WTC11 (cell line): ENCODE results near the gene SERPIND1. TPM values are rescaled to one million over a fixed set of nuclear protein-coding genes. Genes with fewer than 3 reads are reported as not detected.

Source experiments
- ATAC-seq: fragments of 200-7000 bp; cut with Tn5 transposase; 2 replicates; pipeline ENCODE4 v1.10.0; 2021; ENCODE audit warnings: mild to moderate bottlenecking, moderate library complexity
- CTCF ChIA-PET: fragments of 300-600 bp; sonication (Branson Sonifier 250); formaldehyde crosslinking; loops from one replicate; lab custom pipeline; 2021; ENCODE audit warnings: antibody characterized with exemption; lab: Charles Lee
- POLR2A ChIA-PET: fragments of 350-600 bp; sonication (Branson Sonifier 250); formaldehyde crosslinking; loops from one replicate; lab custom pipeline; 2021; ENCODE audit warnings: antibody characterized with exemption; lab: Charles Lee
- DNase-seq: peaks from one replicate; pipeline ENCODE4 v3.0.0; 2021; ENCODE audit warnings: low spot score
- H3K27ac Mint-ChIP-seq: 2 replicates; pipeline ENCODE4 v1.8.0; 2021; ENCODE audit warnings: mixed read lengths
- H3K27me3 Mint-ChIP-seq: 2 replicates; pipeline ENCODE4 v1.8.0; 2021; ENCODE audit warnings: low read depth, mild to moderate bottlenecking, moderate library complexity, mixed read lengths
- H3K36me3 Mint-ChIP-seq: 2 replicates; pipeline ENCODE4 v1.8.0; 2021; ENCODE audit warnings: mixed read lengths
- H3K4me1 Mint-ChIP-seq: 2 replicates; pipeline ENCODE4 v1.8.0; 2022; ENCODE audit warnings: mixed read lengths
- H3K4me3 Mint-ChIP-seq: 2 replicates; pipeline ENCODE4 v1.8.0; 2021; ENCODE audit warnings: mild to moderate bottlenecking, moderate library complexity, mixed read lengths
- H3K9me3 Mint-ChIP-seq: 2 replicates; pipeline ENCODE4 v1.8.0; 2021; ENCODE audit warnings: mixed read lengths
- ATF3 ChIP-seq: sonication (generic); formaldehyde crosslinking; conservative IDR thresholded peaks from 2 replicates; pipeline ENCODE4 v1.8.1; 2022; ENCODE audit warnings: mild to moderate bottlenecking, missing genetic modification reagents
- CTCF ChIP-seq: fragments of 200-600 bp; IDR thresholded peaks from 2 replicates; pipeline ENCODE4 v1.8.0; 2022; ENCODE audit warnings: antibody characterized with exemption
- EMX1 ChIP-seq: fragments of 250-450 bp; sonication (Bioruptor Pico); IDR thresholded peaks from 2 replicates; pipeline ENCODE4 v1.8.0; 2021; ENCODE audit warnings: mild to moderate bottlenecking
- ETV6 ChIP-seq: sonication (generic); formaldehyde crosslinking; IDR thresholded peaks from 2 replicates; pipeline ENCODE4 v1.8.1; 2022; ENCODE audit warnings: mild to moderate bottlenecking, missing genetic modification reagents
- GABPB1 ChIP-seq: sonication (generic); formaldehyde crosslinking; IDR thresholded peaks from 2 replicates; pipeline ENCODE4 v1.8.1; 2023; ENCODE audit warnings: mild to moderate bottlenecking, missing genetic modification reagents
- IRF2 ChIP-seq: sonication (generic); formaldehyde crosslinking; IDR thresholded peaks from 2 replicates; pipeline ENCODE4 v1.8.0; 2022; ENCODE audit warnings: low read depth, missing genetic modification reagents, borderline replicate concordance
- MXD4 ChIP-seq: fragments of 250-450 bp; sonication (Bioruptor Pico); IDR thresholded peaks from 2 replicates; pipeline ENCODE4 v1.8.0; 2021; ENCODE audit warnings: mild to moderate bottlenecking, moderate library complexity, borderline replicate concordance
- NFATC4 ChIP-seq: fragments of 250-450 bp; sonication (Bioruptor Pico); IDR thresholded peaks from 2 replicates; pipeline ENCODE4 v1.9.0; 2021; ENCODE audit warnings: mild to moderate bottlenecking
- PRRX2 ChIP-seq: fragments of 250-450 bp; sonication (Bioruptor Pico); IDR thresholded peaks from 2 replicates; pipeline ENCODE4 v1.8.0; 2021; ENCODE audit warnings: mild to moderate bottlenecking
- SMAD3 ChIP-seq: sonication (generic); formaldehyde crosslinking; IDR thresholded peaks from 2 replicates; pipeline ENCODE4 v1.8.0; 2022; ENCODE audit warnings: missing genetic modification reagents, mild to moderate bottlenecking, borderline replicate concordance
- SMAD4 ChIP-seq: sonication (generic); formaldehyde crosslinking; IDR thresholded peaks from 2 replicates; pipeline ENCODE4 v1.8.0; 2022; ENCODE audit warnings: mild to moderate bottlenecking, missing genetic modification reagents
- STAT6 ChIP-seq: sonication (generic); formaldehyde crosslinking; conservative IDR thresholded peaks from 2 replicates; pipeline ENCODE4 v1.8.1; 2023; ENCODE audit warnings: mild to moderate bottlenecking, low read depth, missing genetic modification reagents, moderate library complexity
- TEAD4 ChIP-seq: sonication (generic); formaldehyde crosslinking; IDR thresholded peaks from 2 replicates; pipeline ENCODE4 v1.8.0; 2022; ENCODE audit warnings: mild to moderate bottlenecking, missing genetic modification reagents
- ZNF232 ChIP-seq: sonication (generic); formaldehyde crosslinking; IDR thresholded peaks from 2 replicates; pipeline ENCODE4 v1.8.0; 2022; ENCODE audit warnings: mild to moderate bottlenecking, missing genetic modification reagents
- ZNF396 ChIP-seq: fragments of 250-450 bp; sonication (Bioruptor Pico); IDR thresholded peaks from 2 replicates; pipeline ENCODE4 v1.8.0; 2021; ENCODE audit warnings: mild to moderate bottlenecking, moderate library complexity, borderline replicate concordance
- total RNA-seq: library from RNA; stranded (reverse); gene quantifications from 3 replicates; pipeline ENCODE4 v1.2.3, GENCODE V29; 2021

Gene SERPIND1
- total RNA-seq, 1 experiment from 2014 or later: 0.22 TPM

GRCh38 chr22:20751185-20751851 is 22.6 kb upstream of the SERPIND1 start:
- no peak overlapping the region; the same call in 1 of the 2 replicates for H3K27ac Mint-ChIP-seq
- H3K4me1 Mint-ChIP-seq: no peaks in the 10 kb centered on the region
- H3K9me3 Mint-ChIP-seq: no peaks in the 10 kb centered on the region
- DNase-seq: peak; percentile 70
- ATAC-seq: peak; percentile 77
- TF ChIP-seq CTCF (0 out of 2 replicates have a peak, but pooled peaks have one; percentile 22), TEAD4 (CRISPR knock-in tag) (no peak), MXD4 (CRISPR knock-in tag) (no peak), NFATC4 (CRISPR knock-in tag) (no peak), STAT6 (CRISPR knock-in tag) (no peak), PRRX2 (CRISPR knock-in tag) (no peak)
- H3K36me3 Mint-ChIP-seq: peaks cover 7% of the 10 kb centered on the region
- POLR2A ChIA-PET: interaction anchor here (0.6 kb wide), 1 partner anchor 59 kb away, joined by 3 read pairs; no protein-coding TSS in a partner anchor
- H3K4me3 Mint-ChIP-seq: no peak overlapping the region
- no peaks in the 10 kb centered on the region for H3K27me3 Mint-ChIP-seq
- CTCF ChIA-PET: interaction anchor here (0.6 to 2.8 kb wide), 7 partner anchors 9 to 267 kb away, joined by 3 to 14 read pairs (median 4); partner anchors contain the start of gene SERPIND1

- ChIA-PET CTCF (interaction anchor here (0.8 kb wide), 1 partner anchor 32 kb away, joined by 3 read pairs; no protein-coding TSS in a partner anchor), POLR2A (no interaction called here)
- no peak overlapping the region for H3K27ac Mint-ChIP-seq
- H3K4me3 Mint-ChIP-seq: no peak overlapping the region
- ATAC-seq: no peak
- DNase-seq: no peak
- H3K36me3 Mint-ChIP-seq: peaks cover under 1% of the 10 kb centered on the region; the same call in 1 of the 2 replicates
- no peaks in the 10 kb centered on the region for H3K4me1 Mint-ChIP-seq
- H3K9me3 Mint-ChIP-seq: no peaks in the 10 kb centered on the region
- no peaks in the 10 kb centered on the region for H3K27me3 Mint-ChIP-seq
- TF ChIP-seq ETV6 (CRISPR knock-in tag) (no peak), ZNF396 (no peak), SMAD4 (CRISPR knock-in tag) (no peak), IRF2 (no peak), ATF3 (CRISPR knock-in tag) (no peak)
- TF ChIP-seq, all 79 proteins: peak for 0
Measured at GRCh38 chr22:20752104-20752741, 21.7 kb upstream of the SERPIND1 start.

GRCh38 chr22:20752873-20753272 is 21.0 kb upstream of the SERPIND1 start:
- Mint-ChIP-seq H3K36me3 (peaks cover 2% of the 10 kb centered on the region), H3K9me3 (no peaks in the 10 kb centered on the region), H3K27me3 (no peaks in the 10 kb centered on the region), H3K4me3 (no peak overlapping the region), H3K27ac (no peak overlapping the region), H3K4me1 (no peaks in the 10 kb centered on the region)
- ChIA-PET POLR2A (no interaction called here), CTCF (interaction anchor here (0.8 kb wide), 1 partner anchor 31 kb away, joined by 3 read pairs; no protein-coding TSS in a partner anchor)
- DNase-seq: no peak
- ATAC-seq: no peak
- TF ChIP-seq SMAD3 (CRISPR knock-in tag) (no peak), GABPB1 (no peak), EMX1 (no peak), ZNF232 (CRISPR knock-in tag) (no peak)
